Dermis microvascular lymphatic vessel endothelial cell (primary cell): ENCODE measurements around the gene DGAT2. TPM values are rescaled to one million over a fixed set of nuclear protein-coding genes. Genes with fewer than 3 reads are reported as not detected.

Source experiments
- DNase-seq, 2 donors: peaks; one replicate each; pipeline versions ENCODE4 v3.0.0 to v3.0.0-alpha.2; 2010; ENCODE audit warnings: low read depth in 2 of 2
- total RNA-seq: library from RNA; depleted of rRNA; stranded (reverse); fragments of >200 nt; gene quantifications from 2 replicates; pipeline ENCODE4 v1.2.1, GENCODE V29; 2014

The DGAT2 gene
- total RNA-seq, 1 donor from 2014 or later = 1.3 TPM

- DNase-seq = no peak
Observed at GRCh38 chr11:75800728-75801361, 32.3 kb downstream of the DGAT2 start.

GRCh38 chr11:75801362-75802020 is 32.9 kb downstream of the DGAT2 start:
- DNase-seq = no peak

- no peak for DNase-seq
Observed at GRCh38 chr11:75802021-75802912, 33.7 kb downstream of the DGAT2 start.

- peak; percentile 61 to 78 for DNase-seq
Observed at GRCh38 chr11:75802913-75803820, 34.6 kb downstream of the DGAT2 start.

GRCh38 chr11:75809111-75809510 is 40.5 kb downstream of the DGAT2 start:
- no peak for DNase-seq

- DNase-seq = no peak
Observed at GRCh38 chr11:75809991-75810390, 41.4 kb downstream of the DGAT2 start.

- no peak for DNase-seq
Observed at GRCh38 chr11:75810637-75811390, 42.2 kb downstream of the DGAT2 start.

GRCh38 chr11:75811485-75811884 is 42.9 kb downstream of the DGAT2 start:
- no peak for DNase-seq

GRCh38 chr11:75812542-75813040 is 44.0 kb downstream of the DGAT2 start:
- peak in 1 of 2 donors; percentile 37 for DNase-seq

- DNase-seq = peak in 1 of 2 donors; percentile 59
Observed at GRCh38 chr11:75813124-75813523, 44.5 kb downstream of the DGAT2 start.

- peak in 1 of 2 donors; percentile 94 for DNase-seq
Observed at GRCh38 chr11:75813622-75814039, 45.1 kb downstream of the DGAT2 start.

GRCh38 chr11:75814363-75814676 is 45.7 kb downstream of the DGAT2 start:
- no peak for DNase-seq

- DNase-seq = peak; percentile 99 to 100
Observed at GRCh38 chr11:75814677-75815344, 46.2 kb downstream of the DGAT2 start, which contains the start of gene UVRAG. UVRAG (plus strand) TSS chr11:75815210; CDS start chr11:75815408, 198 bp downstream.

GRCh38 chr11:75815345-75816168 is 47.0 kb downstream of the DGAT2 start:
- peak in 1 of 2 donors; percentile 61 for DNase-seq

GRCh38 chr11:75816561-75817239 is 48.1 kb downstream of the DGAT2 start:
- peak in 1 of 2 donors; percentile 29 for DNase-seq

GRCh38 chr11:75820645-75821044 is 52.1 kb downstream of the DGAT2 start:
- DNase-seq = no peak

GRCh38 chr11:75821202-75821601 is 52.6 kb downstream of the DGAT2 start:
- DNase-seq = no peak

- DNase-seq = no peak
Observed at GRCh38 chr11:75822541-75822940, 54.0 kb downstream of the DGAT2 start.
